PFSK-1 (cell line): Measurements from ENCODE around the gene ST3GAL6.

Experiments
- FOXP2 ChIP-seq: optimal IDR thresholded peaks from 2 replicates; pipeline ENCODE3; 2011; ENCODE audit warnings: borderline replicate concordance, control low read depth, inconsistent platforms; ENCODE audit not compliant: insufficient read depth; ENCODE audit errors: extremely low read length, extremely low read depth
- POLR2AphosphoS5 ChIP-seq: IDR thresholded peaks from 2 replicates; pipeline ENCODE4 v1.6.1; 2012; ENCODE audit warnings: low read depth, mild to moderate bottlenecking, control low read depth, low read length, moderate library complexity
- REST ChIP-seq, 2 experiments: IDR thresholded peaks; 2 replicates each; pipeline versions ENCODE4 v1.6.1 to v1.8.0; 2011 to 2012; ENCODE audit warnings: low read depth in 2 of 2, low read length in 2 of 2, control low read depth in 1 of 2, inconsistent platforms in 1 of 2, mild to moderate bottlenecking in 1 of 2, moderate library complexity in 1 of 2; ENCODE audit not compliant: insufficient read depth in 1 of 2
- SIN3A ChIP-seq: IDR thresholded peaks from 2 replicates; pipeline ENCODE4 v1.6.1; 2012; ENCODE audit warnings: mild to moderate bottlenecking, low read length, moderate library complexity, borderline replicate concordance; ENCODE audit not compliant: insufficient read depth
- TAF1 ChIP-seq: IDR thresholded peaks from 2 replicates; pipeline ENCODE4 v1.6.1; 2012; ENCODE audit warnings: low read length, control low read depth, borderline replicate concordance; ENCODE audit not compliant: insufficient read depth

Gene ST3GAL6

GRCh38 chr3:98759629-98760028 lies 3.5 kb upstream of the ST3GAL6 start:
- TF ChIP-seq POLR2AphosphoS5 (no peak), SIN3A (no peak), TAF1 (no peak), REST (IDR thresholded peaks at IDR 0.05; ENCODE audit: insufficient read depth in 1 of 2, low read depth in 2 of 2, low read length in 2 of 2) (no peak)

- TF ChIP-seq REST (IDR thresholded peaks at IDR 0.05; ENCODE audit: insufficient read depth in 1 of 2, low read depth in 2 of 2, low read length in 2 of 2) (no peak), SIN3A (no peak), FOXP2 (no peak), TAF1 (no peak), POLR2AphosphoS5 (no peak)
Measured at GRCh38 chr3:98761643-98762229, 1.4 kb upstream of the ST3GAL6 start.

GRCh38 chr3:98763819-98764418 lies 779 bp downstream of the ST3GAL6 start:
- no peak for TF ChIP-seq TAF1

GRCh38 chr3:98764472-98764884 lies 1.3 kb downstream of the ST3GAL6 start:
- TF ChIP-seq FOXP2 (no peak), SIN3A (no peak), REST (IDR thresholded peaks at IDR 0.05; ENCODE audit: insufficient read depth in 1 of 2, low read depth in 2 of 2, low read length in 2 of 2) (no peak), POLR2AphosphoS5 (no peak), TAF1 (no peak)

- TF ChIP-seq FOXP2 (no peak), POLR2AphosphoS5 (no peak), REST (IDR thresholded peaks at IDR 0.05; ENCODE audit: insufficient read depth in 1 of 2, low read depth in 2 of 2, low read length in 2 of 2) (no peak), TAF1 (no peak), SIN3A (no peak)
Measured at GRCh38 chr3:98765721-98766120, 2.6 kb downstream of the ST3GAL6 start.
